LNCaP clone FGC (cell line): Measurements from ENCODE around the gene ALKBH4.
"Not testable (repeated sequence)": the region's sequence is repeated elsewhere in the genome, so short reads cannot be mapped to it uniquely, and the experiment has no call there.

ENCODE experiments used
- DNase-seq: peaks from one replicate; pipeline ENCODE4 v3.0.0-alpha.2; 2011; ENCODE audit warnings: low read depth
- H3K4me3 ChIP-seq: 2 replicates; pipeline ENCODE4 v1.5.1; 2011; ENCODE audit warnings: mild to moderate bottlenecking, low read depth, low read length, control low read depth
- TF ChIP-seq, protein P1 (sequence below): IDR thresholded peaks from 2 replicates; pipeline ENCODE4 v1.5.1; 2012; ENCODE audit warnings: mild to moderate bottlenecking; ENCODE audit not compliant: control insufficient read depth, insufficient read depth; ENCODE audit errors: extremely low read depth

ALKBH4 gene

DNA sequence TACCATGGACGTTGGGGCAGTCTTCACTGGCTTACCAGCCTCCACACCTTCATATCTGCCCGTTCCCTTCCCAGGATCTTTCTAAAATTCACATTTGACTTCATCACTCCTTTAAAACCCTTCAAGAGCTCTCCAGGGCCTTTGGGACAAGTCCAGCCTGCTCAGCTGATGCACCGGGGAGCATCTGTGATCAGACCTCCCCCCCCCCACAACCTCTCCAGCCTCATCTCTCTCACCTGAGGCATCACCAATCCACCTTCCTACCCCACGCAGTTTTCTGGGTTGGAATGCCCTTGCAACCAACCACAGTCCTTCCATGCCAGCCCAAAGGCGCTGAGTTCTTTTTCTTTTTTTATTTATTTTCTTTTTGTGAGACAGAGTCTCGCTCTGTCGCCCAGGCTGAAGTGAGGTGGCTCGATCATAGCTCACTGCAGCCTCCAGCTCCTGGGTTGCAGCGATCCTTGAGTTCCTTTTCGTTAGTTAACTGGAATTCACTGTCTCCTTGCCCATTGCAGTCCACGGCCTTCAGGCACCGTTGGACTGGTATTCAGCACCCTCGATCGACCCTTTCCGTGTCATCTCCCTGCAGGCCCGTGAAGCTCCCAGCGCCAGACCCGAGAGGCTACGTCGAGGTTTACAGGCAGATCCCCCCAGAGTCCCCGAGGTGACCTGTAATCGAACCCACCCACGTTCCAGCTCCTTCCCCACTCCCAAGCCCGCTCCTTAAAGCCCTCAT lies 654 bp downstream of the ALKBH4 start:
- TF ChIP-seq, protein P1, sequence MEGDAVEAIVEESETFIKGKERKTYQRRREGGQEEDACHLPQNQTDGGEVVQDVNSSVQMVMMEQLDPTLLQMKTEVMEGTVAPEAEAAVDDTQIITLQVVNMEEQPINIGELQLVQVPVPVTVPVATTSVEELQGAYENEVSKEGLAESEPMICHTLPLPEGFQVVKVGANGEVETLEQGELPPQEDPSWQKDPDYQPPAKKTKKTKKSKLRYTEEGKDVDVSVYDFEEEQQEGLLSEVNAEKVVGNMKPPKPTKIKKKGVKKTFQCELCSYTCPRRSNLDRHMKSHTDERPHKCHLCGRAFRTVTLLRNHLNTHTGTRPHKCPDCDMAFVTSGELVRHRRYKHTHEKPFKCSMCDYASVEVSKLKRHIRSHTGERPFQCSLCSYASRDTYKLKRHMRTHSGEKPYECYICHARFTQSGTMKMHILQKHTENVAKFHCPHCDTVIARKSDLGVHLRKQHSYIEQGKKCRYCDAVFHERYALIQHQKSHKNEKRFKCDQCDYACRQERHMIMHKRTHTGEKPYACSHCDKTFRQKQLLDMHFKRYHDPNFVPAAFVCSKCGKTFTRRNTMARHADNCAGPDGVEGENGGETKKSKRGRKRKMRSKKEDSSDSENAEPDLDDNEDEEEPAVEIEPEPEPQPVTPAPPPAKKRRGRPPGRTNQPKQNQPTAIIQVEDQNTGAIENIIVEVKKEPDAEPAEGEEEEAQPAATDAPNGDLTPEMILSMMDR = no peak
- no peak for DNase-seq
- H3K4me3 ChIP-seq = peak overlapping the region; percentile 97

DNA sequence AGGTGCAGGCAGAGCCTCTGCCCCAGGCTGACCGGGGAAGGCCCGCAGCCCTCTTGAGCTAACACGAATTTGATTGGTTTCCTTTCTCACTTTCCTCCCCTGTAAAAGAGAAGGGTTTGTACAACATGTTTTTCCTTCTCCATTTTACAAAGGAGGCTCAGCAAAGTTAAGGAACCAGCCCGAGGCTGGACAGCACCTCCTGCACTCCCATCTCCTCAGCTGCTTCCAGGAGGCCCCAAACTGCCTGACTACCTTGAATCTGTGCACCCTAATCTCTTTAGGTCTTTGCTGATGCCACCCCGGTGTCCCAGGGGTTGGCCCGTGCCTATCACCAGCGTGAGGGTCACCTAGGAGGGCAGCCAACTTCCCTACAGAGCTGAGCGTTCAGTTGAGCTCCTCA lies 4.2 kb downstream of the ALKBH4 start:
- no peak for DNase-seq
- TF ChIP-seq, protein P1 = no peak
- H3K4me3 ChIP-seq = no peak overlapping the region

DNA sequence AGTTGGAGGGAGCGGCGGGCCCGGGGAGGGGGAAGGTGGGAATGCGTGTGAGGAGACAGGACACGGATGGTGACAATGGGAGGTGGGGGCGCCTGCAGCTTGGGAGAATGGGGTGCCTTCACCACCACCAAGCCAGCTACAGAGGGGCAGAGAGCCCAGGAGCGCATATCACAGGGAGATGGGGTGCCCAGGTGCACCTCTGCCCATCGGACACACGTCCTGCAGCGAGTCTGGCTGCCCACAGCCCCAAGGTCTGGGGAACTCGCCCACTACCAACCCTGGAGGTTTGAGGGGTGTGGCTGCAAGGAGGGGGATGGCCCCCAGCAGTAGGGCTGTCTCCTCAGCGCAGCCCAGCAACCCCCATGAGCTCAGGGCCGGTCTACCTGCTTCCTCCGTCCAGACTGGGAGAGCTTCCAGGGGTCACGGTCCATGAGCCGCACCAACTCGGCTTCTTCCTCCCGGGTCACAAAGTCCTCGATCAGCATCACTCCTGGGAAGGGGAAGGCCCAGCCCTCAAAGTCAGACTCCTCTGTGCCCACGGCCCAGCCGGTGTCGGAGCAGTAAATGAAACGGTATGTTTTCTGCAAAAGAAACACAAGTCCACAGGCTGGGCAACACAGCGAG lies 5.3 kb downstream of the ALKBH4 start:
- no peak for DNase-seq
- TF ChIP-seq, protein P1 = no peak
- no peak overlapping the region for H3K4me3 ChIP-seq

DNA sequence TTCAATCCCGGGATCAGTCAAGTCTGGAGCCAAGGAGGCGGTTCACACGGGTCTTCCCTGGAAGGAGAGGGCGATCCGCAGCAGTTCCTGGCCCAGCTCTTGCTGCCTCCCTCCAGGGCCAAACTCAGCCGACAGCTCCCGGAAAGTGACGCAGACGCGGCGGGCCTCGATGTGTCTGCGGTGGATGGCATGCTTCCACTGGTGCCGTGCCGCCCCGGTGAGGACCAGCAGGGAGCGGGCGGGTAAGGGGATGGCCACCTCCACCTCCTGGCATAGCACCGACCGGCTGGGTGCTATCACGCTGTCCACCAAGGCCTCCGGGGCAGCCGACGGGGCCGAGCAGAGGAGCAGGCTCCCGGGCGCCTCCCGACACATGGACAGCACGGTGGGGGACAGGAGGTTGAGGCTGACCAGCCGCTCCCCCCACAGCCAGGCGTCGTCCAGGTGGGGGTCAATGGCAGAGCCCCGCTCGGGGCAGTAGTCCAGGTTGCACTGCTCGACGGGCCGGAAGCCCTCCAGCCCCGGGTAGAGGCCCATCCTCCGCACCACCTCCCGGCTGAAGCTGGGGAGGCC lies 7.2 kb downstream of the ALKBH4 start:
- no peak for DNase-seq
- no peak overlapping the region for H3K4me3 ChIP-seq
- TF ChIP-seq, protein P1 = no peak

DNA sequence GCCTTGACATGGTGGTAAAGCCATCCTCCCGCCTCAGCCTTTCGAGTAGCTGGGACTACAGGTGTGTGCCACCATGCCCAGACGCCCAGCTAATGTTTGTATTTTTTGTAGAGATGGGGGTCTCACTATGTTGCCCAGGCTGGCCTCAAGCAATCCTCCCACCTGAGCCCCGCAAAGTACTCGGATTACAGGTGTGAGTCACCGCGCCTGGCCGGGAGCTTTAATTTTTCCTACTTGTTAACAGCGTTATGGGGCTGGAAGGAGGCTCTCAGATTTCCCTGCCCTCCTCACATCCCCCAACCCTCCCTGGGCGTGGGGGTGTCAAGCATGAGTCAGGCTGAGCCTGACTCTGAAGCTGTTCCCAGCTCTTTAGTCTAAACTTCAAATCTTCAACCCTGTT lies 8.3 kb downstream of the ALKBH4 start:
- H3K4me3 ChIP-seq = no peak overlapping the region
- TF ChIP-seq, protein P1 = no peak
- no peak for DNase-seq

DNA sequence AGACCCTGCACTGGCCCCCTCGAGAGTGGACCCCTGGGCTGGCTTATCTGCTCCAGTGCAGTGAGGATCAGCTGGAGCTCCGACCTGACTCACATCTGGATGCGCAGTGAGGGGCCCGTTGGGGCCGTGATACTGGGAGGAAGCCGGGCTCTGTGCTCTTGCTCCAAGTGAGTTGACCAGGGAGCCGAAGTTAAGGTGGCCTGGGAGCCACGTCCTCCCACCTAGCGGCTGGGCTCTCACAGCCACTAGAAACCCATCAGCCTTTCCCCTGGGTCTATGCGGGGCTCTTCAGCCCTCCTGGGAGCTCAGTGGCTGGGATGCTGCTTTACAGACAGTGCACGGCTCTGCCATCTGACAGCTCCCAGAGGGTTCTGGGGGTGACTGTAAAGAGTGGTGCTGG lies 9.1 kb downstream of the ALKBH4 start:
- no peak overlapping the region for H3K4me3 ChIP-seq
- DNase-seq = no peak
- TF ChIP-seq, protein P1 = no peak

DNA sequence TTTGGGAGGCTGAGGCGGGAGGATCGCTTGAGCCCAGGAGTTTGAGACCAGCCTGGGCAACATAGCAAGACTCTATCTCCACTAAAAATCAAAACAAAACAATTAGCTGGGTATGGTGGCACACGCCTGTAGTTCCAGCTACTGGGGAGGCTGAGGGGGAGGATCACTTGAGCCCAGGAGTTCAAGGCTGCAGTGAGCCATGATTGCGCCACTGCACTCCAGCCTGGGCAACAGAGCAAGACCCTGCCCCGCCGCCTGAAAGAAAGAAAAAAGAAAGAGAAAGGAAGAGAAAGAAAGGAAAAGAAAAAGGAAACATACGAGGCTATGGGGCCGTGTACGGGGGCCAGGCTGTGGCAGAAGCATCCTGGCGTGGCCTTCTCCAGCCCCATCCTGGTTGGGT lies 9.7 kb downstream of the ALKBH4 start:
- DNase-seq, H3K4me3 ChIP-seq: not testable (repeated sequence)
